Activated CD4-positive, alpha-beta T cell treated with anti-CD3 and anti-CD28 coated beads, Interleukin-2, Interleukin-4, amounts not matched to agents 100 ng/mL and 50 ng/mL, durations not matched to agents 16 hours and 8 hours (primary cell): ENCODE results near the gene SP5.
"Not testable (repeated sequence)": the region's sequence is repeated elsewhere in the genome, so short reads cannot be mapped to it uniquely, and the experiment has no call there.

Experiments used
- DNase-seq: peaks from one replicate; pipeline ENCODE4 v3.0.0-alpha.2; 2020; ENCODE audit warnings: low spot score

Gene SP5

GRCh38 chr2:170715062-170715931 lies at the start of gene SP5:
Gene SP5 (plus strand): TSS chr2:170715337. CDS start chr2:170715513, 176 bp downstream.
- peak; percentile 27 for DNase-seq

- DNase-seq: no peak
Measured at GRCh38 chr2:170665743-170666142, 49.4 kb upstream of the SP5 start.

GRCh38 chr2:170669909-170670308 lies 45.2 kb upstream of the SP5 start:
- DNase-seq: no peak

- no peak for DNase-seq
Measured at GRCh38 chr2:170670651-170671050, 44.5 kb upstream of the SP5 start.

GRCh38 chr2:170671079-170671478 lies 44.1 kb upstream of the SP5 start:
- DNase-seq: no peak

GRCh38 chr2:170674282-170674681 lies 40.9 kb upstream of the SP5 start:
- DNase-seq: not testable (repeated sequence)

- no peak for DNase-seq
Measured at GRCh38 chr2:170675701-170676100, 39.4 kb upstream of the SP5 start.

GRCh38 chr2:170679607-170680079 lies 35.5 kb upstream of the SP5 start:
- no peak for DNase-seq

GRCh38 chr2:170680172-170680941 lies 34.8 kb upstream of the SP5 start:
- DNase-seq: no peak

GRCh38 chr2:170681311-170681710 lies 33.8 kb upstream of the SP5 start:
- DNase-seq: no peak

- no peak for DNase-seq
Measured at GRCh38 chr2:170685591-170685990, 29.5 kb upstream of the SP5 start.

- DNase-seq: no peak
Measured at GRCh38 chr2:170689481-170689880, 25.7 kb upstream of the SP5 start.

GRCh38 chr2:170690640-170691039 lies 24.5 kb upstream of the SP5 start:
- DNase-seq: no peak

- DNase-seq: no peak
Measured at GRCh38 chr2:170694316-170694715, 20.8 kb upstream of the SP5 start.

- DNase-seq: no peak
Measured at GRCh38 chr2:170695521-170696410, 19.4 kb upstream of the SP5 start.

GRCh38 chr2:170696948-170697347 lies 18.2 kb upstream of the SP5 start:
- no peak for DNase-seq

- DNase-seq: no peak
Measured at GRCh38 chr2:170701011-170701410, 14.1 kb upstream of the SP5 start.

- DNase-seq: no peak
Measured at GRCh38 chr2:170703776-170704476, 11.2 kb upstream of the SP5 start.

GRCh38 chr2:170707821-170708795 lies 7.0 kb upstream of the SP5 start:
- DNase-seq: no peak

GRCh38 chr2:170710609-170710979 lies 4.5 kb upstream of the SP5 start:
- no peak for DNase-seq
